ENCODE measurements around the gene CLEC7A. TPM values are rescaled to one million over a fixed set of nuclear protein-coding genes. Genes with fewer than 3 reads are reported as not detected.

CLEC7A gene
- total RNA-seq, 1 donor from 2014 or later: 51.1 TPM

- Histone ChIP-seq H3K27ac (no peak overlapping the region), H3K27me3 (no peaks in the 10 kb centered on the region), H3K36me3 (no peaks in the 10 kb centered on the region), H3K4me1 (no peaks in the 10 kb centered on the region), H3K9me3 (no peaks in the 10 kb centered on the region), H3K4me3 (no peak overlapping the region)
- DNase-seq: no peak
- TF ChIP-seq CTCF (IDR thresholded peaks at IDR 0.05): no peak
- intact Hi-C loops (cut with DNase I): no loop called here
- peak; percentile 52 for ATAC-seq
These were observed 47.7 kb downstream of the CLEC7A start for GRCh38 chr12:10082117-10082874.

- no peaks in the 10 kb centered on the region for H3K27me3 ChIP-seq
- DNase-seq (no peak), ATAC-seq (no peak)
- no peaks in the 10 kb centered on the region for H3K4me1 ChIP-seq
- no peak for TF ChIP-seq CTCF (IDR thresholded peaks at IDR 0.05)
- intact Hi-C loops (cut with DNase I): no loop called here
- H3K27ac ChIP-seq: no peak overlapping the region
- H3K9me3 ChIP-seq: no peaks in the 10 kb centered on the region
- H3K4me3 ChIP-seq: no peak overlapping the region
- no peaks in the 10 kb centered on the region for H3K36me3 ChIP-seq
These were observed 54.5 kb downstream of the CLEC7A start for GRCh38 chr12:10075451-10075850.

- no peaks in the 10 kb centered on the region for H3K9me3 ChIP-seq
- TF ChIP-seq CTCF (IDR thresholded peaks at IDR 0.05): no peak
- H3K27ac ChIP-seq: no peak overlapping the region
- no peaks in the 10 kb centered on the region for H3K27me3 ChIP-seq
- intact Hi-C loops (cut with DNase I): no loop called here
- no peaks in the 10 kb centered on the region for H3K36me3 ChIP-seq
- DNase-seq: no peak
- H3K4me1 ChIP-seq: peaks cover 7% of the 10 kb centered on the region
- no peak for ATAC-seq
- H3K4me3 ChIP-seq: no peak overlapping the region
These were observed 56.7 kb downstream of the CLEC7A start for GRCh38 chr12:10073261-10073660.

- TF ChIP-seq CTCF (IDR thresholded peaks at IDR 0.05): no peak
- Histone ChIP-seq H3K36me3 (no peaks in the 10 kb centered on the region), H3K4me3 (no peak overlapping the region), H3K27me3 (no peaks in the 10 kb centered on the region), H3K9me3 (no peaks in the 10 kb centered on the region), H3K4me1 (peaks cover 14% of the 10 kb centered on the region), H3K27ac (no peak overlapping the region)
- DNase-seq (no peak), ATAC-seq (no peak)
- intact Hi-C loops (cut with DNase I): no loop called here
These were observed 57.9 kb downstream of the CLEC7A start for GRCh38 chr12:10072131-10072530.

- no peak overlapping the region for H3K4me3 ChIP-seq
- no peak for TF ChIP-seq CTCF (IDR thresholded peaks at IDR 0.05)
- H3K36me3 ChIP-seq: no peaks in the 10 kb centered on the region
- intact Hi-C loops (cut with DNase I): no loop called here
- H3K27me3 ChIP-seq: no peaks in the 10 kb centered on the region
- H3K4me1 ChIP-seq: peaks cover 14% of the 10 kb centered on the region
- ATAC-seq (no peak), DNase-seq (no peak)
- no peak overlapping the region for H3K27ac ChIP-seq
- no peaks in the 10 kb centered on the region for H3K9me3 ChIP-seq
These were observed 59.6 kb downstream of the CLEC7A start for GRCh38 chr12:10070380-10070779.

Measured in upper lobe of right lung (tissue), 1 donor.